Renal cortex interstitium (tissue), 11 donors: ENCODE measurements around the gene EDIL3. TPM values are rescaled to one million over a fixed set of nuclear protein-coding genes. Genes with fewer than 3 reads are reported as not detected.

Experiments used
- DNase-seq, 11 donors: peaks; one replicate each; pipeline ENCODE4 v3.0.0-alpha.2; 2013; ENCODE audit warnings: low read depth in 9 of 11, low spot score in 4 of 11; ENCODE audit errors: extremely low read depth in 1 of 11
- polyA plus RNA-seq, 3 donors: library from polyadenylated mRNA; unstranded; fragments of 120-200 nt; gene quantifications; one replicate each; pipeline ENCODE4 v1.2.1, GENCODE V29; 2013; ENCODE audit not compliant: insufficient read length in 3 of 3

The EDIL3 gene
- polyA plus RNA-seq, 3 donors = 41.3 to 60.3 (median 54.4) TPM

DNA sequence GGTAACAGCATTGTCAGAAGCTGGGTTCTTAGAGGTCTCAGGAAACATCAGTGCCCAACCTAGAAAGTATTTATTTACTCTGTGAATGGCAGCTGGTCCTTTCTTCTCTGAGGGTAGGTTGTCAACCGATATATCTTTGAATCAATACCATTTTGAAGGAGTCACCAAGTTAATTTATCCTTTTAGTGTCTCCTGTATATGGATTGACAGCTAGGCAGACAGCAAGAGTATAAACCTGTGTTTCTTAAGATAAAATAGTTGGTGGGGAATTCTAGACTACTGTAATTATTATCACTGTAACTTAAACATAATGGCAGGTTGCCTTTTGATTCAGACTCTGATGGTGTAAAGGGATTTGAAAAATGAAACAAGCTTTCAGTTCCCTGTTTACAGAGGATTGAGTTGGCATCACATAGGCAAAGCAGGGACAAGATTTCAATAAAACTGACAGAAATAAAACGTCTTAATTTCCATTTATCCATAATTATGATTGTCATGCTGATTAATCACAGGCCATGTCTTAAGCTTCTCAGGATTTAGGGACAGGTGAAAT, 473.2 kb downstream of the EDIL3 start:
- DNase-seq = no peak

GRCh38 chr5:83900306-83900705, 484.4 kb downstream of the EDIL3 start:
- no peak for DNase-seq

DNA sequence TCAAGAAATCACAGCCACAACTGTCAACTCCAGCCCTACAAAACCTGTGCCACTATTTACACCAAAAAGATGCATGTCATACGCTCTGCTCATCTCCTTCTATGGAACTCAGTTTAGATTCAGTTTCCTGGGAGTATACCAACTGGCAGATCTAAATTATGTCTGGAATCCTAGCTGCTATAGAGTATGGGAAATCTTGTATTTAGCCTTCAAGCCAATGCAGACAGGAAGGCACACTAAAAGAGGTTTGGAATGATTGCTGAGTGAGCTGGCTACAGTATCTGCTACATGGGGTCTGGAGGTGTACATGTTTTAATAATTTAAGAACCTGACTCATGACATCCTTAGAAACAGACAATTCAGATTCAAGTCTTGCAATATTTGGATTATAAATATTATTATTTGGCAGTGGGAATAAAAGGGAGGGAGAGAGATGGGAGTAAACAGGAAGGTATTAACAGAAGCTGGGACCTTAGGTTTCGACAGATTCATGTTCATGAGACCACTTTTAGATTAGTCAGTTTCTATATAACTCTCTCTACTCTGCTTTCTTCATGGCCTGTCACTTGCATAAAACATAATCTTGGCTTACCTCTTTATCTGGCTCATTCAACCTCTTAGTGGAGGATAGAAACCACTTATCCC, 485.2 kb downstream of the EDIL3 start:
- no peak for DNase-seq

GRCh38 chr5:83895860-83896259, 488.8 kb downstream of the EDIL3 start:
- no peak for DNase-seq

DNA sequence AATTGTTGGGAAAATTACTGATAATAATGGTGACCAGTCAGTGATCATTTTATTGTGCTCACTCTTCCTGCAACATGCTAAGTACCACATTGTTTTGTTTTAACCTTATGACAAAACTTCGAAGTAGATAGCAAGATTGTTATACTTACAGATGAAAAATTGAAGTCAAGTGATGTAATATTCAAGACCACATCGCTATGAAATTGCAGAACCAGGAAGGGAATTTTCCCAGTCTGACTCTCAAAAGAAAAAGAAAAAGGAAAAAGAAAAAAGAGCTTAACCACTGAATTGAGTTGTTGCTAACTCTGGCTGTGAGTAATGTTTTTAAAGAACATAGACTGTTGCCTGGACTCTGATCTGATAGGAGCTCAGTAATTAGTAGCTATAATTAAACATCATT, 493.4 kb downstream of the EDIL3 start:
- DNase-seq = no peak
